NCI-H2196 (cell line): Measurements from ENCODE around the gene STAT4.

ENCODE experiments used
- DNase-seq: peaks from one replicate; lab custom pipeline; 2025; ENCODE audit not compliant: unreplicated experiment; lab: John Stamatoyannopoulos, UW

Gene STAT4

GRCh38 chr2:191086706-191087105 is 64.1 kb downstream of the STAT4 start:
- DNase-seq = no peak

GRCh38 chr2:191083540-191083939 is 67.3 kb downstream of the STAT4 start:
- DNase-seq = no peak

- DNase-seq = no peak
Measured at GRCh38 chr2:191082321-191082720, 68.5 kb downstream of the STAT4 start.

GRCh38 chr2:191081411-191082155 is 69.2 kb downstream of the STAT4 start:
- DNase-seq = no peak

- DNase-seq = no peak
Measured at GRCh38 chr2:191078165-191078867, 72.5 kb downstream of the STAT4 start.

GRCh38 chr2:191070276-191070675 is 80.5 kb downstream of the STAT4 start:
- no peak for DNase-seq

- DNase-seq = no peak
Measured at GRCh38 chr2:191069606-191070005, 81.2 kb downstream of the STAT4 start.

GRCh38 chr2:191066919-191067233 is 83.9 kb downstream of the STAT4 start:
- no peak for DNase-seq

GRCh38 chr2:191066197-191066918 is 84.4 kb downstream of the STAT4 start:
- no peak for DNase-seq

- DNase-seq = no peak
Measured at GRCh38 chr2:191065785-191066184, 85.0 kb downstream of the STAT4 start.

GRCh38 chr2:191064590-191064989 is 86.2 kb downstream of the STAT4 start:
- no peak for DNase-seq

- DNase-seq = no peak
Measured at GRCh38 chr2:191063584-191063983, 87.2 kb downstream of the STAT4 start.

- no peak for DNase-seq
Measured at GRCh38 chr2:191061381-191061980, 89.3 kb downstream of the STAT4 start.

GRCh38 chr2:191059308-191059707 is 91.5 kb downstream of the STAT4 start:
- no peak for DNase-seq

GRCh38 chr2:191056228-191056627 is 94.6 kb downstream of the STAT4 start:
- no peak for DNase-seq

GRCh38 chr2:191053256-191053655 is 97.5 kb downstream of the STAT4 start:
- no peak for DNase-seq

- peak; percentile 54 for DNase-seq
Measured at GRCh38 chr2:191051825-191052778, 98.7 kb downstream of the STAT4 start.

GRCh38 chr2:191051177-191051576 is 99.6 kb downstream of the STAT4 start:
- no peak for DNase-seq

GRCh38 chr2:191050640-191050987 is 100.2 kb downstream of the STAT4 start:
- no peak for DNase-seq

- no peak for DNase-seq
Measured at GRCh38 chr2:191049728-191050639, 100.8 kb downstream of the STAT4 start.
